Measurements from ENCODE around the gene STK32A.

DNA sequence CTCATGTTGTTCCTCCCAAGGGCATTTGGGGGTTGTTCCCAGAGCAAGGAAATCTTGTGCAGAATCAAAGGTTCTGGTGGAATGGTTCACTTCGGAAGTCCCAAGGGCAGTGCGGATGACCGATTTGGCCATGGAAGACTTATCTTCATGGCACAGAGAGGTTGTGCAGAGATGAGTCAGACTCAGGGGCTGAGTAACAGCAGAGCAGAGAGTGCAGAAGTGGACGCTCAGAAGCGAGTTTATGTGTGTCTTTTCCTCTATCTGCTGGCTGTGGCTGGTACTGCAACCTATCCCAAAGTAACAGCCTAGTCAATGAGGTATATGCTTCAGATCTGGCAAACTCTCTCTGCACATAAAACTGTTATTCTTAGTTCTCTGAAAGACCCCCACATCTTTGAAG, 157.0 kb downstream of the STK32A start:
- TF ChIP-seq EZH2 (IDR thresholded peaks at IDR 0.05; ENCODE audit: borderline replicate concordance, low read depth, low read length, severe bottlenecking), result no peak
- peak; percentile 45 for TF ChIP-seq CTCF (IDR thresholded peaks at IDR 0.05; ENCODE audit: borderline replicate concordance, extremely low read depth, low read length, poor library complexity, severe bottlenecking)

Measured in DND-41 (cell line).